ENCODE data around the gene GNLY.

GNLY gene

GRCh38 chr2:85744741-85745601 lies 50.8 kb downstream of the GNLY start:
- Mint-ChIP-seq H3K27ac (no peak overlapping the region), H3K4me3 (no peak overlapping the region), H3K4me1 (peaks cover 11% of the 10 kb centered on the region), H3K36me3 (no peaks in the 10 kb centered on the region), H3K9me3 (no peaks in the 10 kb centered on the region)
- ATAC-seq, result no peak
- DNase-seq (ENCODE audit: low spot score in 2 of 2), result no peak

DNA sequence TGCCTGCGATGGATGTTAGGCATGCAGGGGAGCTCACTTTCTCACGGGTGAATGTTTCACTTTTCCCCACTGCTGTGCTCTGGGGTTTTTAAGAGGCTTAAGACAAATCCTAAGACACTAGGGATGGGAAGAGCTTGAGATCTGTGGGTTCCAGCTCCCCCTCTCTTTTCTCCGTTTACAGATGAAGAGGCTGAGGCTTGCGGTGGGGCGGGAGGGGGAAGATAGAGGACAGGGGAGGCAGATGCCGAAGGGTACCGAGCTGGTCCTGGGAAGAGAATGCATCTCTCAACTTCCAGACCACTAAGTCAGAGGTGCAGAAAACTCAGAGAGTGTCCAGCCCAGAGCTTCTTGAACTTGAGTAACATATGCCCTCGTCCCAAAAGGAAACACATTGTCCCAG lies 51.5 kb downstream of the GNLY start:
- peaks cover 11% of the 10 kb centered on the region for H3K4me1 Mint-ChIP-seq
- ATAC-seq, result no peak

GRCh38 chr2:85746321-85747004 lies 52.3 kb downstream of the GNLY start:
- Mint-ChIP-seq H3K4me1 (peaks cover 9% of the 10 kb centered on the region), H3K9me3 (no peaks in the 10 kb centered on the region), H3K27ac (no peak overlapping the region), H3K4me3 (no peak overlapping the region), H3K36me3 (no peaks in the 10 kb centered on the region)
- DNase-seq (ENCODE audit: low spot score in 2 of 2), result no peak
- no peak for ATAC-seq

More for the DNA sequence above, 51.5 kb downstream of the GNLY start:
- H3K4me3 Mint-ChIP-seq, result no peak overlapping the region
- DNase-seq (ENCODE audit: low spot score in 2 of 2), result no peak
- no peak overlapping the region for H3K27ac Mint-ChIP-seq
- no peaks in the 10 kb centered on the region for H3K9me3 Mint-ChIP-seq
- H3K36me3 Mint-ChIP-seq, result no peaks in the 10 kb centered on the region

- H3K4me1 Mint-ChIP-seq, result no peaks in the 10 kb centered on the region
- no peak for DNase-seq (ENCODE audit: low spot score in 2 of 2)
- H3K9me3 Mint-ChIP-seq, result no peaks in the 10 kb centered on the region
- no peak overlapping the region for H3K4me3 Mint-ChIP-seq
- H3K27ac Mint-ChIP-seq, result no peak overlapping the region
- no peak for ATAC-seq
- no peaks in the 10 kb centered on the region for H3K36me3 Mint-ChIP-seq
These were observed 53.3 kb downstream of the GNLY start for GRCh38 chr2:85747441-85747840.

GRCh38 chr2:85748039-85748734 lies 54.0 kb downstream of the GNLY start:
- Mint-ChIP-seq H3K4me1 (peaks cover 4% of the 10 kb centered on the region), H3K27ac (no peak overlapping the region), H3K9me3 (no peaks in the 10 kb centered on the region), H3K4me3 (no peak overlapping the region), H3K36me3 (no peaks in the 10 kb centered on the region)
- ATAC-seq, result no peak
- DNase-seq (ENCODE audit: low spot score in 2 of 2), result no peak

Measured in stimulated activated effector memory CD8-positive, alpha-beta T cell treated with anti-CD3 and anti-CD28 coated beads, Interleukin-12 subunit alpha, Interleukin-12 subunit beta, amount 100 ng/mL, for 72 hours (primary cell).